AG04450 (cell line): ENCODE data around the gene CCDC180. TPM values are rescaled to one million over a fixed set of nuclear protein-coding genes. Genes with fewer than 3 reads are reported as not detected.
"Not testable (repeated sequence)": the region's sequence is repeated elsewhere in the genome, so short reads cannot be mapped to it uniquely, and the experiment has no call there.

Experiments
- CTCF ChIA-PET: fragments of 300-600, 350-600 bp; formaldehyde crosslinking; extraction: SDS; loops from one replicate; lab custom pipeline; 2022; ENCODE audit warnings: antibody characterized with exemption, inconsistent platforms; lab: Charles Lee
- POLR2A ChIA-PET: fragments of 350-600 bp; formaldehyde crosslinking; extraction: SDS; loops from one replicate; lab custom pipeline; 2021; ENCODE audit warnings: antibody characterized with exemption, inconsistent platforms; lab: Yijun Ruan, JAX
- DNase-seq: peaks from one replicate; pipeline ENCODE4 v3.0.0-alpha.2; 2011; ENCODE audit warnings: low read depth, low spot score
- H3K27ac ChIP-seq: one replicate; pipeline ENCODE4 v1.5.1; 2012; ENCODE audit warnings: low read depth, low read length, control low read depth
- H3K27me3 ChIP-seq: one replicate; pipeline ENCODE4 v1.6.0; 2012; ENCODE audit warnings: low read length; ENCODE audit not compliant: control insufficient read depth, insufficient read depth
- H3K4me3 ChIP-seq: 2 replicates; pipeline ENCODE4 v1.5.1; 2011; ENCODE audit warnings: mild to moderate bottlenecking, low read depth, low read length, control low read depth
- H3K9me3 ChIP-seq: 2 replicates; pipeline ENCODE4 v1.5.1; 2012; ENCODE audit warnings: low read length; ENCODE audit not compliant: control insufficient read depth, insufficient read depth
- polyA minus RNA-seq: library from RNA; depleted of rRNA, polyadenylated mRNA; stranded (reverse); fragments of >200 nt; gene quantifications from 2 replicates; pipeline ENCODE4 v1.2.3, GENCODE V29; 2011; rRNA and poly(A)+ RNA removed
- polyA plus RNA-seq: library from polyadenylated mRNA; depleted of rRNA; stranded (reverse); fragments of >200 nt; gene quantifications from 2 replicates; pipeline ENCODE4 v1.2.3, GENCODE V29; 2011; rRNA removed
- TF ChIP-seq, protein P1 (sequence below): IDR thresholded peaks from 2 replicates; pipeline ENCODE4 v1.5.1; 2011; ENCODE audit warnings: low read depth, low read length, control low read depth, inconsistent platforms

CCDC180 gene
- polyA plus RNA-seq: 0.65 and 1.1 TPM in 2 replicates
- polyA minus RNA-seq: 2.3 and 2.6 TPM in 2 replicates

DNA sequence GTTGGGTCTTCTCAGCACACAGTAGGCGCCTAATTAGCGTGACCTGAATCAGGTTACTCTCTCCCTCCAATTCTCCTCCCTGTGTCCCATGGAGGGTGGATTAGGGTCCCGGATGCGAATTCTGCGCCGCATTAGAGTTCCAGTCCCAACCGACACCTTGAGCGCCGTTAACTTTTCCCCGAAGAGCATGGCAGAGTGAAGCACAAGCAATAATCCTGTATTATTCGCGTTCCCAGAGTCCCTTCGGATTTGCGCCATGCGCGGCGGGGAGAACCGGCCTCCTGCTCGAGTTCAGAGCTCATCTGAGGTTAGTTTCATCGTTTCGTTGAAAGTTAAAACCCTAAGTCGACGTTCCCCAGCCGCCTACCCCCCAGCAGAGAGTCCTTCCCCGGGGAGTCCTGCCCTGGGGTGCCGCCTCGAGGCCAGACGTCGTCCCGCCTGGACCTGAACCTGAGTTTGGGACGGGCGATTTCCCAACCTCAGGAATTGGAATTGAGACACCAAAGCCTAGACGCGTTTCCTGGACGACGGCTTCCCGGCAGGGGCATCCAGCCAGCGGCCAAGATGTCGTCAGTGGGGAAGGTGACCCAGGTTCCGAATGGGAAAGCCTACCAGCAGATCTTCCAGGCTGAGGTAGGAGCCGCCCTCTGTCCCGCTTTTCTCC is at the start of gene CCDC180:
CCDC180 (plus strand) TSS at position 160 of the 664 bp plus-strand sequence; CDS start at position 565, 405 bp downstream.
- ChIA-PET CTCF (interaction anchor here (1.8 kb wide), 1 partner anchor 450 kb away, joined by 5 read pairs; no protein-coding TSS in a partner anchor), POLR2A (no interaction called here)
- H3K9me3 ChIP-seq: peaks cover 3% of the 10 kb centered on the region; the same call in 1 of the 2 replicates
- TF ChIP-seq, protein P1, sequence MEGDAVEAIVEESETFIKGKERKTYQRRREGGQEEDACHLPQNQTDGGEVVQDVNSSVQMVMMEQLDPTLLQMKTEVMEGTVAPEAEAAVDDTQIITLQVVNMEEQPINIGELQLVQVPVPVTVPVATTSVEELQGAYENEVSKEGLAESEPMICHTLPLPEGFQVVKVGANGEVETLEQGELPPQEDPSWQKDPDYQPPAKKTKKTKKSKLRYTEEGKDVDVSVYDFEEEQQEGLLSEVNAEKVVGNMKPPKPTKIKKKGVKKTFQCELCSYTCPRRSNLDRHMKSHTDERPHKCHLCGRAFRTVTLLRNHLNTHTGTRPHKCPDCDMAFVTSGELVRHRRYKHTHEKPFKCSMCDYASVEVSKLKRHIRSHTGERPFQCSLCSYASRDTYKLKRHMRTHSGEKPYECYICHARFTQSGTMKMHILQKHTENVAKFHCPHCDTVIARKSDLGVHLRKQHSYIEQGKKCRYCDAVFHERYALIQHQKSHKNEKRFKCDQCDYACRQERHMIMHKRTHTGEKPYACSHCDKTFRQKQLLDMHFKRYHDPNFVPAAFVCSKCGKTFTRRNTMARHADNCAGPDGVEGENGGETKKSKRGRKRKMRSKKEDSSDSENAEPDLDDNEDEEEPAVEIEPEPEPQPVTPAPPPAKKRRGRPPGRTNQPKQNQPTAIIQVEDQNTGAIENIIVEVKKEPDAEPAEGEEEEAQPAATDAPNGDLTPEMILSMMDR: no peak
- no peak for DNase-seq
- H3K27me3 ChIP-seq: peaks cover 2% of the 10 kb centered on the region
- H3K4me3 ChIP-seq: peak within 1 kb of the TSS; percentile 37
- no peak within 1 kb of the TSS for H3K27ac ChIP-seq

DNA sequence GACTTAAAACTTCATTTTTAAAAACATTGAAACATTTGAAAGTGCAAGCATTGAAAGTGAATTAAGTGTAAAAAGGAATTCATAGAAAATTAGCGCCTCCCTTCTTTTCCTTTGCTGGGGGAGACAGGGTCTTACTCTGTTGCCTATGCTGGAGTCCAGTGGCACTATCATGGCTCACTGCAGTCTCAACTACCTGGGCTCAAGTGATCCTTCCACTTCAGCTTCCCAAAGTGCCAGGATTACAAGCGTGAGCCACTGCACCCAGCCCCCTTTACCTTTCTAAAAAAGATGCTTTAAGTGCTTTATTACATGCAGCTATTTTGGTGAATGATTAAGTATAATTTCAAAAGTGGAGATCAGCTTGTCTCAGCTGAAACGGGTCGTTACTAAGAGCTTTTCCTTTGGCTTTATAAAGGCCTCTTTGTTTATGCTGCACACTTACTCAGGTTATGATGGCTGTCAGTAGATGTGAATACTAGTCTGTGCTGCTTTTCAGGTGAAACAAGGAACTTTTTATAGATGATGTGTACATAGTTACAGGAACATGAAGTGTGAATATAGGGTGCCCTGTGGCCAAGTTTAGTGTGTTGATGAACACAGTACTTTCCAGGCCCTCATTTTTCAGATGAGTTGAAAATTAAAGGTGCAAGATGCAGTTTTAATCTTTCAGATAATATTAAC is 47.5 kb upstream of the CCDC180 start:
- H3K4me3 ChIP-seq, CTCF ChIA-PET, H3K27me3 ChIP-seq, H3K27ac ChIP-seq, H3K9me3 ChIP-seq, POLR2A ChIA-PET, DNase-seq: not testable (repeated sequence)

DNA sequence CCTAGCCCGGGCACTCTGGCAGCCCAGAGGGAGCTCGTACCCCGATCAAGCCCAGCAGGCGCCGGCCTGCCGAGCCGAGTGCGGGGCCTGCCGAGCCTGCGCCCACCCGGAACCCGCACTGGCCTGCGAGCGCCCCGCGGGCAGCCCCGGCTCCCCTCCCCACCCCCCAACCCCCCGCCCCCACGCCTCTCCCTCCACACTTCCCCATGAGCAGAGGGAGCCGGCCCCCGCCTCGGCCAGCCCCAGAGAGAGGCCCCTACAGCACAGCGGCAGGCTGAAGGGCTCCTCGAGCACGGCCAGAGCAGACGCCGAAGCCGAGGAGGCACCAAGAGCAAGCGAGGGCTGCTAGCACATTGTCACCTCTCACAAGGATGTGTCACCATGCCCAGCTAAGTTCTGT is 36.2 kb upstream of the CCDC180 start:
- TF ChIP-seq, protein P1: no peak
- Histone ChIP-seq H3K27ac (no peak overlapping the region), H3K9me3 (no peaks in the 10 kb centered on the region; the same call in 1 of the 2 replicates), H3K4me3 (no peak overlapping the region), H3K27me3 (no peaks in the 10 kb centered on the region)
- no peak for DNase-seq
- CTCF ChIA-PET: interaction anchor here (0.7 kb wide), 1 partner anchor 414 kb away, joined by 3 read pairs; no protein-coding TSS in a partner anchor
- POLR2A ChIA-PET: no interaction called here

DNA sequence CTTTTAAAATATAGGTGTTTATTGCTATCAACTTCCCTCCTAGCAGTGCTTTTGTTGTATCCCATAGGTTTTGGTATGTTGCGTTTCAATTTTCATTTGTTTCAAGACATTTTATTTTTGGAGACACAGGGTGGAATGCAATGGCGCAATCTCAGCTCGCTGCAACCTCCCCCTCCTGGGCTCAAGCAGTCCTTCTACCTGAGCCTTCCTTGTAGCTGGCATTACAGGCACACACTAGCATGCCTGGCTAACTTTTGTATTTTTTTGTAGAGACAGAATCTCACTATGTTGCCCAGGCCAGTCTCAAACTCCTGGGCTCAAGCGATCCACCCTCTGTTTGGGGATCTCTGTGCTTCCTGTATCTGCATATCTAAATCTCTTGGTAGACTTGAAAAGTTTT is 35.4 kb upstream of the CCDC180 start:
- ChIA-PET POLR2A (no interaction called here), CTCF (interaction anchor here (0.7 kb wide), 1 partner anchor 326 kb away, joined by 3 read pairs; no protein-coding TSS in a partner anchor)
- H3K27ac ChIP-seq: no peak overlapping the region
- H3K4me3 ChIP-seq: no peak overlapping the region
- no peak for DNase-seq
- no peaks in the 10 kb centered on the region; the same call in 1 of the 2 replicates for H3K9me3 ChIP-seq
- TF ChIP-seq, protein P1: no peak
- no peaks in the 10 kb centered on the region for H3K27me3 ChIP-seq

DNA sequence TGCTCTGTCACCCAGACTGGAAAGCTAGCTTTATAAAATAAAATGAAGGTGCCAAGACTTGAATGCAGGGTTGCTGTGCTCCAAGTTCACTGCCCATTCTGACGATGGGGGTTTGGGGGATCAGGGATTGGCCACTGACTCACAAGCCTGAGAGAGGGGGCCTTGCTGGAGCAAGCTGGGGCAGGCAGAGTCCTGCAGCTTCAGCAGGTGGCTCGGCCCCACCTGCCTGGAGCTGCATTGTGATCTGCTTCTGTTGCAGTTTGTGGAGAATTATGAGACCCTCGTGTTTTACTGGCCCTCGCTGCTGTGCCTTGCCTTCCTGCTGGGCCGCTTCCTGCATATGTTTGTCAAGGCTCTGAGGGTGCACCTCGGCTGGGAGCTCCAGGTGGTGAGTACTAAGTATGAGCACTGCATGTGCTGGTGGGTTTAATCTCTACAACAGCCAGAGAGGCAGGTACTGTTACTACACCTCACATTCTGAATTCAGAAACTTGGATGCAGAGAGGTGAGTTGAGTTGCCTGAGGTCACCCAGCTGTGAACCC is 31.1 kb upstream of the CCDC180 start:
- Histone ChIP-seq H3K27me3 (no peaks in the 10 kb centered on the region), H3K27ac (no peak overlapping the region), H3K9me3 (no peaks in the 10 kb centered on the region; the same call in 1 of the 2 replicates), H3K4me3 (no peak overlapping the region)
- TF ChIP-seq, protein P1: no peak
- no peak for DNase-seq
- POLR2A ChIA-PET: no interaction called here
- CTCF ChIA-PET: no interaction called here
